Right lobe of liver (tissue), 6 donors: ENCODE results near the gene GPR25. TPM values are rescaled to one million over a fixed set of nuclear protein-coding genes. Genes with fewer than 3 reads are reported as not detected.

Experiments
- ATAC-seq, 4 donors: fragments of 200-7000 bp; cut with Tn5 transposase; one replicate each; pipeline ENCODE4 v1.9.1; 2020; ENCODE audit warnings: mild to moderate bottlenecking in 4 of 4, moderate library complexity in 4 of 4
- DNase-seq, 3 donors: peaks; one replicate each; pipeline ENCODE4 v3.0.0-alpha.2; 2020
- H3K27ac ChIP-seq, 3 donors: fragments of 200-600 bp; one replicate each; pipeline ENCODE4 v1.8.0; 2022
- H3K27me3 ChIP-seq, 2 donors: fragments of 200-600 bp; one replicate each; pipeline ENCODE4 v1.8.0; 2022
- H3K36me3 ChIP-seq, 4 donors: fragments of 200-600 bp; sonication (generic) in 1 of 4; one replicate each; pipeline versions ENCODE4 v1.5.1 to v1.8.0; 2017 to 2022; ENCODE audit warnings: control low read depth in 1 of 4
- H3K4me1 ChIP-seq, 4 donors: fragments of 200-600 bp; sonication (generic) in 1 of 4; one replicate each; pipeline versions ENCODE4 v1.5.1 to v1.8.0; 2017 to 2022; ENCODE audit warnings: control low read depth in 1 of 4
- H3K4me3 ChIP-seq, 3 donors: fragments of 200-600 bp; one replicate each; pipeline ENCODE4 v1.8.0; 2022
- H3K9me3 ChIP-seq, 4 donors: fragments of 200-600 bp; sonication (generic) in 1 of 4; one replicate each; pipeline versions ENCODE4 v1.5.1 to v1.8.0; 2017 to 2022; ENCODE audit warnings: control low read depth in 1 of 4
- POLR2A ChIP-seq: fragments of 450-650 bp; IDR thresholded peaks from one replicate; pipeline ENCODE4 v1.6.1; 2017; ENCODE audit warnings: antibody characterized with exemption, mild to moderate bottlenecking
- WGBS: methylation state at CpG from one replicate; pipeline ENCODE4 v1.1.6; 2018; ENCODE audit warnings: low coverage, low lambda C conversion rate; ENCODE audit not compliant: insufficient coverage; ENCODE audit errors: missing lambda C conversion rate; 5-methylcytosine and 5-hydroxymethylcytosine counted together
- intact Hi-C, 2 donors: fragments of 100-400 bp; cut with DNase I; formaldehyde crosslinking; loops; one replicate each; pipeline versions ENCODE4 v1.11.2 to v1.14.1; 2022
- total RNA-seq, 6 experiments: library from RNA; depleted of rRNA in 2 of 6; stranded (reverse); fragments of >200 nt in 2 of 6; fragmentation: NEBNext Ultra II Directional in 3 of 6; extraction: Animal tissue kit (Norgen Biotek cat#: 25700) in 3 of 6; gene quantifications; one replicate each; pipeline versions ENCODE4 v1.1.0 to v1.2.4, GENCODE V29; 2016 to 2023
- TF ChIP-seq, protein P1 (sequence below), 4 donors: fragments of 200-600 bp in 3 of 4; fragments of 450-650 bp in 1 of 4; IDR thresholded peaks; one replicate each; pipeline versions ENCODE4 v1.5.1 to v1.8.0; 2016 to 2022; ENCODE audit warnings: antibody characterized with exemption in 4 of 4, mild to moderate bottlenecking in 2 of 4
- donor health status: DM: no; HTN: yes; CAD: no.
- donor health status: DM: no; HTN: no; CAD: no.
- donor health status: DM: no; HTN: no; CAD: no.
- donor health status: DM: no; HTN: yes; CAD: no.
- donor health status: DM: no; HTN: yes; CAD: no.

The GPR25 gene
- total RNA-seq, 6 experiments from 2014 or later: not detected

GRCh38 chr1:200837931-200838571 lies 34.7 kb upstream of the GPR25 start:
- Histone ChIP-seq H3K36me3 (no peaks in the 10 kb centered on the region), H3K27me3 (no peaks in the 10 kb centered on the region), H3K27ac (no peak overlapping the region), H3K4me1 (no peaks in the 10 kb centered on the region), H3K4me3 (no peak overlapping the region), H3K9me3 (peaks cover 0 to 4% (median 0%) of the 10 kb centered on the region in 4 donors)
- ATAC-seq: no peak
- TF ChIP-seq, protein P1, sequence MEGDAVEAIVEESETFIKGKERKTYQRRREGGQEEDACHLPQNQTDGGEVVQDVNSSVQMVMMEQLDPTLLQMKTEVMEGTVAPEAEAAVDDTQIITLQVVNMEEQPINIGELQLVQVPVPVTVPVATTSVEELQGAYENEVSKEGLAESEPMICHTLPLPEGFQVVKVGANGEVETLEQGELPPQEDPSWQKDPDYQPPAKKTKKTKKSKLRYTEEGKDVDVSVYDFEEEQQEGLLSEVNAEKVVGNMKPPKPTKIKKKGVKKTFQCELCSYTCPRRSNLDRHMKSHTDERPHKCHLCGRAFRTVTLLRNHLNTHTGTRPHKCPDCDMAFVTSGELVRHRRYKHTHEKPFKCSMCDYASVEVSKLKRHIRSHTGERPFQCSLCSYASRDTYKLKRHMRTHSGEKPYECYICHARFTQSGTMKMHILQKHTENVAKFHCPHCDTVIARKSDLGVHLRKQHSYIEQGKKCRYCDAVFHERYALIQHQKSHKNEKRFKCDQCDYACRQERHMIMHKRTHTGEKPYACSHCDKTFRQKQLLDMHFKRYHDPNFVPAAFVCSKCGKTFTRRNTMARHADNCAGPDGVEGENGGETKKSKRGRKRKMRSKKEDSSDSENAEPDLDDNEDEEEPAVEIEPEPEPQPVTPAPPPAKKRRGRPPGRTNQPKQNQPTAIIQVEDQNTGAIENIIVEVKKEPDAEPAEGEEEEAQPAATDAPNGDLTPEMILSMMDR (IDR thresholded peaks at IDR 0.05): peak; percentile 33 to 57 (median 50)
- no peak for TF ChIP-seq POLR2A
- intact Hi-C loops: no loop called here
- WGBS: 31% methylated on average over 2 of the region's 2 CpGs
- DNase-seq: no peak

GRCh38 chr1:200838676-200839445 lies 33.9 kb upstream of the GPR25 start:
- ATAC-seq (no peak), DNase-seq (no peak)
- no peaks in the 10 kb centered on the region for H3K4me1 ChIP-seq
- peaks cover 0 to 4% (median 0%) of the 10 kb centered on the region in 4 donors for H3K9me3 ChIP-seq
- no peak overlapping the region for H3K4me3 ChIP-seq
- TF ChIP-seq, protein P1 (IDR thresholded peaks at IDR 0.05): no peak
- TF ChIP-seq POLR2A: no peak
- intact Hi-C loops: no loop called here
- no peaks in the 10 kb centered on the region for H3K27me3 ChIP-seq
- WGBS: 73% methylated on average over 3 of the region's 3 CpGs
- H3K36me3 ChIP-seq: no peaks in the 10 kb centered on the region
- H3K27ac ChIP-seq: no peak overlapping the region

- H3K27me3 ChIP-seq: no peaks in the 10 kb centered on the region
- DNase-seq: no peak
- WGBS: 93% methylated on average over 3 of the region's 4 CpGs
- H3K9me3 ChIP-seq: no peaks in the 10 kb centered on the region
- TF ChIP-seq, protein P1 (IDR thresholded peaks at IDR 0.05): no peak
- TF ChIP-seq POLR2A: no peak
- H3K36me3 ChIP-seq: peaks cover 0 to 15% (median 6%) of the 10 kb centered on the region in 4 donors
- no peak overlapping the region for H3K4me3 ChIP-seq
- ATAC-seq: no peak
- H3K27ac ChIP-seq: no peak overlapping the region
- intact Hi-C loops: no loop called here
- H3K4me1 ChIP-seq: no peaks in the 10 kb centered on the region
Observed at GRCh38 chr1:200845360-200845759, 27.4 kb upstream of the GPR25 start.

- H3K27me3 ChIP-seq: no peaks in the 10 kb centered on the region
- ATAC-seq (no peak), DNase-seq (no peak)
- no peaks in the 10 kb centered on the region for H3K4me1 ChIP-seq
- H3K4me3 ChIP-seq: no peak overlapping the region
- intact Hi-C loops: no loop called here
- H3K27ac ChIP-seq: no peak overlapping the region
- 94% methylated on average over 1 of the region's 1 CpG for WGBS
- H3K36me3 ChIP-seq: peaks cover 0 to 15% (median 7%) of the 10 kb centered on the region in 4 donors
- no peaks in the 10 kb centered on the region for H3K9me3 ChIP-seq
- TF ChIP-seq, protein P1 (IDR thresholded peaks at IDR 0.05): no peak
- no peak for TF ChIP-seq POLR2A
Observed at GRCh38 chr1:200846398-200846797, 26.4 kb upstream of the GPR25 start.
